Karpas-422 (cell line): ENCODE data around the gene EML6. TPM values are rescaled to one million over a fixed set of nuclear protein-coding genes. Genes with fewer than 3 reads are reported as not detected.

Experiments
- DNase-seq: peaks from one replicate; pipeline ENCODE4 v3.0.0-alpha.2; 2015
- H2AFZ ChIP-seq: fragments of 200-600 bp; sonication (generic); 2 replicates; pipeline ENCODE4 v1.6.1; 2014; ENCODE audit warnings: antibody characterized with exemption, low read length, mixed read lengths
- H3K27ac ChIP-seq: fragments of 200-600 bp; sonication (generic); 2 replicates; pipeline ENCODE4 v1.5.1; 2014; ENCODE audit warnings: mild to moderate bottlenecking, low read length, moderate library complexity
- H3K27me3 ChIP-seq: fragments of 200-600 bp; sonication (generic); 2 replicates; pipeline ENCODE4 v1.6.1; 2014; ENCODE audit warnings: low read length, mixed read lengths
- H3K36me3 ChIP-seq: fragments of 200-600 bp; sonication (generic); 2 replicates; pipeline ENCODE4 v1.6.1; 2014; ENCODE audit warnings: low read length, mixed read lengths; ENCODE audit not compliant: insufficient read depth
- H3K4me1 ChIP-seq: fragments of 200-600 bp; sonication (generic); 2 replicates; pipeline ENCODE4 v1.6.1; 2014; ENCODE audit warnings: mild to moderate bottlenecking, low read length, mixed read lengths
- H3K4me2 ChIP-seq: fragments of 200-600 bp; sonication (generic); 2 replicates; pipeline ENCODE4 v1.6.1; 2014; ENCODE audit warnings: low read length, low read depth, mild to moderate bottlenecking; ENCODE audit not compliant: poor library complexity, severe bottlenecking
- H3K4me3 ChIP-seq: fragments of 200-600 bp; sonication (generic); 2 replicates; pipeline ENCODE4 v1.5.1; 2014; ENCODE audit warnings: mild to moderate bottlenecking, antibody characterized with exemption, low read length, mixed read lengths
- H3K79me2 ChIP-seq: fragments of 200-600 bp; sonication (generic); 2 replicates; pipeline ENCODE4 v1.6.1; 2014; ENCODE audit warnings: mild to moderate bottlenecking, low read length, mixed read lengths
- H3K9ac ChIP-seq: fragments of 200-600 bp; sonication (generic); 2 replicates; pipeline ENCODE4 v1.6.0; 2014; ENCODE audit warnings: low read length
- H3K9me2 ChIP-seq: fragments of 200-600 bp; sonication (generic), shearing (Covaris generic); replicated peaks from 2 replicates; pipeline ENCODE4 v1.6.0; 2014; ENCODE audit warnings: mild to moderate bottlenecking, low read length, moderate library complexity; ENCODE audit not compliant: insufficient read depth
- H3K9me3 ChIP-seq: fragments of 300-700, 200-600 bp; sonication (generic); 2 replicates; pipeline ENCODE4 v1.6.1; 2014; ENCODE audit warnings: low read length, mixed read lengths
- H4K20me1 ChIP-seq: fragments of 200-600 bp; sonication (generic); 2 replicates; pipeline ENCODE4 v1.6.1; 2014; ENCODE audit warnings: mild to moderate bottlenecking, antibody characterized with exemption, low read length, low read depth; ENCODE audit not compliant: insufficient read depth
- total RNA-seq: library from RNA; depleted of rRNA; stranded (reverse); fragments of >200 nt; shearing (Covaris generic); gene quantifications from 2 replicates; pipeline ENCODE4 v1.2.3, GENCODE V29; 2014; ENCODE audit warnings: low replicate concordance

The EML6 gene
- total RNA-seq, 1 experiment from 2014 or later, result 187 TPM

DNA sequence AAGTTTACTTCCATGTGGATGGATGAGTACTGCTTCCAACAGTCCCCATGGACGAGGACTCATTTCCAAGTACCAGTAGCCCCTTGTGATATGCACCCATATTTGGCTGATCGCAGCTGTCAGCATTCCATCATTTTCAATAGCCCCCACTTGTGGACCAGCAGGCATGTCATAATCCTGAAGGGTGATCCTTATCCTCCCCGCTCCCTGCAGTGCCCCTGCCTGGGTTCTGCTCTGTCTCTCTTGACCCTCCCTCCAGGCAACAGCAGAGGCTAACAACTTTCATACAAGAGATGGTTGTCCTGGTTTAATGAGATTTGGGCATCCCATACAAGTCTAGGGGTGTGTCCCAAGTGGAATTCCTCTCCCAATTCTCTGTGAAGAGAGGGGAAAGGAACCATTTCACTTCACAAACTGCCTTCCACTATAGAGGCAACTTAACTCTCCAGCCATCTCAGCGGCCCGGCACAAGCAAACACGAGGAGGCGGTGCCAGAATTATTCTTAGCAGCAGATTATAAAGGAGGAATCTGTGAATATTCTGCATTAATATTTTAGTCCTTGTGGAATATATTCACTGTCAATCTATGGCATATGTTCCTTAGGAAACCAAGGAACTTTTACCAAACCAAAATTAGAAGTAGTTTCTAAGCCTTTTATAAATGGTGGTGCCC lies 216.1 kb downstream of the EML6 start:
- H3K4me2 ChIP-seq, result no peak overlapping the region
- no peak overlapping the region for H3K27ac ChIP-seq
- H3K36me3 ChIP-seq, result peaks cover 15% of the 10 kb centered on the region; the same call in 1 of the 2 replicates
- no peak for DNase-seq
- H3K9me3 ChIP-seq, result no peaks in the 10 kb centered on the region
- 0 out of 2 replicates have a peak, but pooled peaks cover 6% of the 10 kb centered on the region for H3K79me2 ChIP-seq
- no peak overlapping the region for H3K9ac ChIP-seq
- H4K20me1 ChIP-seq, result no peaks in the 10 kb centered on the region
- no peak overlapping the region for H3K4me3 ChIP-seq
- peaks cover 11% of the 10 kb centered on the region for H3K4me1 ChIP-seq
- H3K9me2 ChIP-seq, result no peaks in the 10 kb centered on the region
- no peak overlapping the region for H2AFZ ChIP-seq
- no peaks in the 10 kb centered on the region for H3K27me3 ChIP-seq

- no peak overlapping the region for H2AFZ ChIP-seq
- no peaks in the 10 kb centered on the region for H3K27me3 ChIP-seq
- H3K4me2 ChIP-seq, result no peak overlapping the region
- H3K9me2 ChIP-seq, result no peaks in the 10 kb centered on the region
- H3K9me3 ChIP-seq, result no peaks in the 10 kb centered on the region
- no peak for DNase-seq
- H3K27ac ChIP-seq, result no peak overlapping the region
- H3K79me2 ChIP-seq, result 0 out of 2 replicates have a peak, but pooled peaks cover 2% of the 10 kb centered on the region
- peaks cover 9% of the 10 kb centered on the region for H3K4me1 ChIP-seq
- peaks cover 6% of the 10 kb centered on the region; the same call in 1 of the 2 replicates for H3K36me3 ChIP-seq
- H3K4me3 ChIP-seq, result no peak overlapping the region
- no peaks in the 10 kb centered on the region for H4K20me1 ChIP-seq
- H3K9ac ChIP-seq, result no peak overlapping the region
These were observed 217.3 kb downstream of the EML6 start for GRCh38 chr2:54940723-54941122.

DNA sequence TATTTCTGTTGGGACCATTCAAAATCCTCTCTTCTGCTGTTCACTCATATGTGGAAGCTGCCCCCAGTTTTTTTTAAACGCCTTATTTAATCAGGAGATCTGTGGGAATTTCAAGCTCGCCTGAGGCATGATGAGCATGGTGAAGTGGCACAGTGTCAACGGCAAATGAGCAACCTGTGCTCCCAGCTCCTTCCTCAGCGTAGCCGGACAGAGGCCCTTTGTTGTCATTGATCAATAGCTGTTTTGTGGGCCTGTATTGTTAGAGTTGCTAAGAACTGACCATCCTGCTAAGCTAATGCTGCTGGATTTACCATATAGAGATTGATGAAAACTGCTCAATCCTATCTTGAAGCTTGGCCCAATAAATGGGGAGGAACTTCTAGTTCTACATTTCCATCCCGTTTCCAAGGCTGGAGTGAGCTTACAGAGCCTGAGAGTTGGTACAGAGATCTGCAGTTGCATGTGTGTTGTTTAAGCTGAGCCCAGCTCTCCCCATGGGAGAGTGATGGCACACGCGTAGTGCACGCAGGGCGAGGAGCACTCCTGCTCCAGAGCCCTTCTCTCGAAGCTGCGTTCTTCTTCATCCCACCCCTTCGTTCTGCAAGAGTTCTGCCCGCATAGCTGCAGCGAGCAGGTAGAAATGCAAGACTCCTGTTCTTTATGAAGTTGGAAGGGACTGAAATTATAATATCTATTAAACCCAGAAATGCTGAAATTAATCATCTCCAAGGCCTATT lies 218.0 kb downstream of the EML6 start:
- H4K20me1 ChIP-seq, result no peaks in the 10 kb centered on the region
- H3K9me2 ChIP-seq, result no peaks in the 10 kb centered on the region
- H3K79me2 ChIP-seq, result no peaks in the 10 kb centered on the region
- no peaks in the 10 kb centered on the region for H3K27me3 ChIP-seq
- no peak overlapping the region for H3K9ac ChIP-seq
- DNase-seq, result no peak
- H3K36me3 ChIP-seq, result peaks cover 3% of the 10 kb centered on the region; the same call in 1 of the 2 replicates
- H3K27ac ChIP-seq, result no peak overlapping the region
- no peak overlapping the region for H2AFZ ChIP-seq
- H3K9me3 ChIP-seq, result no peaks in the 10 kb centered on the region
- no peak overlapping the region for H3K4me2 ChIP-seq
- no peak overlapping the region for H3K4me3 ChIP-seq
- peaks cover 2% of the 10 kb centered on the region for H3K4me1 ChIP-seq

- Histone ChIP-seq H3K9ac (no peak overlapping the region), H3K4me3 (no peak overlapping the region), H3K36me3 (peaks cover 11% of the 10 kb centered on the region; the same call in 1 of the 2 replicates), H3K9me2 (no peaks in the 10 kb centered on the region), H3K4me1 (no peaks in the 10 kb centered on the region), H3K27ac (no peak overlapping the region), H2AFZ (no peak overlapping the region), H3K9me3 (no peaks in the 10 kb centered on the region), H4K20me1 (no peaks in the 10 kb centered on the region), H3K79me2 (no peaks in the 10 kb centered on the region), H3K27me3 (no peaks in the 10 kb centered on the region), H3K4me2 (no peak overlapping the region)
- DNase-seq, result no peak
These were observed 218.9 kb downstream of the EML6 start for GRCh38 chr2:54942373-54942772.

DNA sequence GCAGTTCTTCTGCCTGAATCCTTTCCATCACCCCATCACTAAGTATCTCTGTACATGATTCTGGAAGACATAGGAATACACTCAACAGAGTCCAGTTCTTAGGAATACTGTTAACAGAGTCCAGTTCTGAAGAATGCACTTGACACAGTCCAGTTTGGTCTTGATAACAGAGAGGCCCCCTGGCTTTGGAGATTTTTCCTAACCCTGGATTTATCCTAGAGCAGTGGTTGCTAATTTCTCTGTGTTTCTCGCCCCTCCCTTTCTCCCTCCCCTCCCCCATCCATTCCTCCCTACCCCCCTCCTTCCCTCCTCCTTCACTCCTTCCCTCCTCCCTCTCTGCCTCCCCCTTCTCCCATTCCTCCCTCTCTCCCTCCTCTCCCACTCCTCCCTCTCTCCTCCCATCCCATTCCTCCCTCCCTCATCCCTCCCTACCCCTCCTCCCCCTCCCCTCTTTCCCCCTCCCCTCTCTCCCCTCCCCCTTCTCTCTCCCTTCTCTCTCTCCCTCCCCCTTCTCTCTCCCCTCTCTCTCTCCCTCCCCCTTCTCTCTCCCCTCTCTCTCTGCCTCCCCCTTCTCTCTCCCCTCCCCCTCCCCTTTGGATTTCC lies 221.4 kb downstream of the EML6 start:
- H3K9me3 ChIP-seq, result no peaks in the 10 kb centered on the region
- no peak overlapping the region for H2AFZ ChIP-seq
- H3K27ac ChIP-seq, result no peak overlapping the region
- H3K4me2 ChIP-seq, result no peak overlapping the region
- H3K36me3 ChIP-seq, result peaks cover 16% of the 10 kb centered on the region; the same call in 1 of the 2 replicates
- H3K9me2 ChIP-seq, result no peaks in the 10 kb centered on the region
- no peak for DNase-seq
- H3K4me3 ChIP-seq, result no peak overlapping the region
- H3K27me3 ChIP-seq, result no peaks in the 10 kb centered on the region
- no peaks in the 10 kb centered on the region for H4K20me1 ChIP-seq
- H3K79me2 ChIP-seq, result no peaks in the 10 kb centered on the region
- no peaks in the 10 kb centered on the region for H3K4me1 ChIP-seq
- no peak overlapping the region for H3K9ac ChIP-seq

DNA sequence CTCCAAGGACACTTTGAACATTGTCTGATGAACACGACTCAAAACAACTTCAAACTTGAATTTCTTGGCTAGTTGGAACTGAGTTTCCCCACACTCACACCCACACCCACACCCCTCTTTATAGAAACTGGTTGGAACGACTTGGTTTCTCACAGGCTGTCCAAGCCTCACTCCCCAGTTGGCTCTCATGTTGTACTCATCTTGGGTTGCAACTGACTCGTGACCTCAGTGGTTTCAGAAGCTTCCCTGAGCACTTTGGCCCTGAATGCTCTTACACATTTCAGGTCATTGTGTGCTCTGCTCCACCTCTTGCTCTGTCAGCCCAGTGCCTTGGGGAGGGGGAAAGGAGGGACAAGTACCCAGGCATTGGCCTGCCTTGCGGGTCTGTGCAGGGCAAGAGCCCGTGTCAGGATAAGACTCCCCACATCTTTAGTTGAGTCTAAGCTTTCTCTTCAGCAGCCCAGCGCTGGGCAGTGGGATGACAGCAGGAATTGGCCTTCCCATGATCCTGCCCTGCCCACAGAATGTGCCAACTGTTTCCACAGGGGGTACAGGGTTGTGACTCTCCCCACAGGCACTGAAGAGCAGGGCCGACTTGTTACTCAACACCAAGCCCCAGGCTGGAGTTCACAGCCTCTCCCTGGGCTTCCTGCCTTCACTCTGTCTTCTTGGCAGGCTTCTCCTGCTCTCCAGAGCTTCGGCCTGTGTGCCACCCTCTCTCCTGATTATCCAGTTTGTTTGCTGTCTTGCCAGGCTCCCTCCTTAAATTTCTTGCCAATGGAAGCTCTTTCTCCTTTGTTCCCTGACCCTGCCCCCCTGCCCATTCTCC lies 222.1 kb downstream of the EML6 start:
- Histone ChIP-seq H3K4me1 (no peaks in the 10 kb centered on the region), H3K27me3 (no peaks in the 10 kb centered on the region), H2AFZ (no peak overlapping the region), H3K9ac (no peak overlapping the region), H3K4me3 (no peak overlapping the region), H3K79me2 (no peaks in the 10 kb centered on the region), H3K9me2 (no peaks in the 10 kb centered on the region), H3K4me2 (no peak overlapping the region), H3K9me3 (no peaks in the 10 kb centered on the region), H3K27ac (no peak overlapping the region), H4K20me1 (no peaks in the 10 kb centered on the region), H3K36me3 (peaks cover 21% of the 10 kb centered on the region; the same call in 1 of the 2 replicates)
- no peak for DNase-seq

DNA sequence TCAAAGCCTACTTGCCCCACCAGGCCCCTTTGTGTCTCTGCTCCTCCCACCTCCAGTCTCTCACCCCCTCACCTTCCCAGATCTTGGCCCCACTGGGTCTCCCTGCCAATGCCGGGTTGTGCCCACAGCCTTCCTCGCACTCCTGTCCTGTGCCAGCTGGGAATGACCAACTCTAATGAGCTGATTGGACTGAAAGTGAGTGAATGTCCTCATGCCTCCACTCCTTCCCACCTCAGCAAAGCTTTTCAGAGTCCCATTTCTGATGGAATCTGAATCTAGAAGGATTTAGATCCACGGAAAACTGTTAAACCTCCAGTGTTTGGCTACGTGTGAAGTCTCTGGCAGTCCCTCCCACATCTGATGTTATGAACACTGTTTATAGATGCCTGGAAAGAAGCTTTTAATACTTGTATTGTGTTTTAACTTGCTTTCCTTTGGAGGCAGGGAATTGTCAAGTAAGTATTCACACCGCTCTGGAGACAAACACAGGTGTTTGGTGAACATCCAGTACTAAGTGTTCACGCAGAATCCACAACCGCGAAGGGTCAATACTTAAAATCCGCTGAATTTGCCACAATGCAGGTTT lies 222.9 kb downstream of the EML6 start:
- Histone ChIP-seq H4K20me1 (no peaks in the 10 kb centered on the region), H3K4me3 (no peak overlapping the region), H2AFZ (no peak overlapping the region), H3K79me2 (no peaks in the 10 kb centered on the region), H3K9ac (no peak overlapping the region), H3K27me3 (no peaks in the 10 kb centered on the region), H3K4me2 (no peak overlapping the region), H3K27ac (no peak overlapping the region), H3K4me1 (no peaks in the 10 kb centered on the region), H3K36me3 (peaks cover 28% of the 10 kb centered on the region), H3K9me2 (no peaks in the 10 kb centered on the region), H3K9me3 (no peaks in the 10 kb centered on the region)
- no peak for DNase-seq
